PFSK-1 (cell line): ENCODE measurements around the gene SEC23IP.

Experiments
- FOXP2 ChIP-seq: optimal IDR thresholded peaks from 2 replicates; pipeline ENCODE3; 2011; ENCODE audit warnings: borderline replicate concordance, control low read depth, inconsistent platforms; ENCODE audit not compliant: insufficient read depth; ENCODE audit errors: extremely low read length, extremely low read depth
- POLR2AphosphoS5 ChIP-seq: IDR thresholded peaks from 2 replicates; pipeline ENCODE4 v1.6.1; 2012; ENCODE audit warnings: low read depth, mild to moderate bottlenecking, control low read depth, low read length, moderate library complexity
- SIN3A ChIP-seq: IDR thresholded peaks from 2 replicates; pipeline ENCODE4 v1.6.1; 2012; ENCODE audit warnings: mild to moderate bottlenecking, low read length, moderate library complexity, borderline replicate concordance; ENCODE audit not compliant: insufficient read depth
- TAF1 ChIP-seq: IDR thresholded peaks from 2 replicates; pipeline ENCODE4 v1.6.1; 2012; ENCODE audit warnings: low read length, control low read depth, borderline replicate concordance; ENCODE audit not compliant: insufficient read depth
- TF ChIP-seq, protein P1 (sequence below), 2 experiments: IDR thresholded peaks; 2 replicates each; pipeline versions ENCODE4 v1.6.1 to v1.8.0; 2011 to 2012; ENCODE audit warnings: low read depth in 2 of 2, low read length in 2 of 2, control low read depth in 1 of 2, inconsistent platforms in 1 of 2, mild to moderate bottlenecking in 1 of 2, moderate library complexity in 1 of 2; ENCODE audit not compliant: insufficient read depth in 1 of 2

The SEC23IP gene

DNA sequence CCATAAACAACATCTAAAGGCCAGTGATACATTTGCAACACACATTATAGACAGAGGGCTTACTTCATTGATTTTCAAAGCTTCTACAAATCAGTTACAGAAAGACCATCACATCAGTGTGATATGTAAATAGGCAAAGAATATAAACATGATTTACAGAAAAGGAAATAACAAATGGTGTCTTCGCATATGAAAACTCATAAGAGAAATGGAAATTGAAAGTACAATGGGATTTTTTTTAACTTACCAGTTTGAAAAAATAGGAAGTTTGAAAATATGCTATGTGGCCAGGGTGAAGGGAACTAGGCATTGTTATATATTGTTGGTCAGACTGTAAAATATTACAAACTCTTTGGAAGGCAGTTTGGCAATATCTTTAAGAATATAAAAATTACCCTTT, 27.3 kb downstream of the SEC23IP start:
- TF ChIP-seq, protein P1, sequence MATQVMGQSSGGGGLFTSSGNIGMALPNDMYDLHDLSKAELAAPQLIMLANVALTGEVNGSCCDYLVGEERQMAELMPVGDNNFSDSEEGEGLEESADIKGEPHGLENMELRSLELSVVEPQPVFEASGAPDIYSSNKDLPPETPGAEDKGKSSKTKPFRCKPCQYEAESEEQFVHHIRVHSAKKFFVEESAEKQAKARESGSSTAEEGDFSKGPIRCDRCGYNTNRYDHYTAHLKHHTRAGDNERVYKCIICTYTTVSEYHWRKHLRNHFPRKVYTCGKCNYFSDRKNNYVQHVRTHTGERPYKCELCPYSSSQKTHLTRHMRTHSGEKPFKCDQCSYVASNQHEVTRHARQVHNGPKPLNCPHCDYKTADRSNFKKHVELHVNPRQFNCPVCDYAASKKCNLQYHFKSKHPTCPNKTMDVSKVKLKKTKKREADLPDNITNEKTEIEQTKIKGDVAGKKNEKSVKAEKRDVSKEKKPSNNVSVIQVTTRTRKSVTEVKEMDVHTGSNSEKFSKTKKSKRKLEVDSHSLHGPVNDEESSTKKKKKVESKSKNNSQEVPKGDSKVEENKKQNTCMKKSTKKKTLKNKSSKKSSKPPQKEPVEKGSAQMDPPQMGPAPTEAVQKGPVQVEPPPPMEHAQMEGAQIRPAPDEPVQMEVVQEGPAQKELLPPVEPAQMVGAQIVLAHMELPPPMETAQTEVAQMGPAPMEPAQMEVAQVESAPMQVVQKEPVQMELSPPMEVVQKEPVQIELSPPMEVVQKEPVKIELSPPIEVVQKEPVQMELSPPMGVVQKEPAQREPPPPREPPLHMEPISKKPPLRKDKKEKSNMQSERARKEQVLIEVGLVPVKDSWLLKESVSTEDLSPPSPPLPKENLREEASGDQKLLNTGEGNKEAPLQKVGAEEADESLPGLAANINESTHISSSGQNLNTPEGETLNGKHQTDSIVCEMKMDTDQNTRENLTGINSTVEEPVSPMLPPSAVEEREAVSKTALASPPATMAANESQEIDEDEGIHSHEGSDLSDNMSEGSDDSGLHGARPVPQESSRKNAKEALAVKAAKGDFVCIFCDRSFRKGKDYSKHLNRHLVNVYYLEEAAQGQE (IDR thresholded peaks at IDR 0.05; ENCODE audit: insufficient read depth in 1 of 2, low read depth in 2 of 2, low read length in 2 of 2) = no peak
- TF ChIP-seq POLR2AphosphoS5 = no peak
- no peak for TF ChIP-seq TAF1
- no peak for TF ChIP-seq FOXP2
- TF ChIP-seq SIN3A = no peak

DNA sequence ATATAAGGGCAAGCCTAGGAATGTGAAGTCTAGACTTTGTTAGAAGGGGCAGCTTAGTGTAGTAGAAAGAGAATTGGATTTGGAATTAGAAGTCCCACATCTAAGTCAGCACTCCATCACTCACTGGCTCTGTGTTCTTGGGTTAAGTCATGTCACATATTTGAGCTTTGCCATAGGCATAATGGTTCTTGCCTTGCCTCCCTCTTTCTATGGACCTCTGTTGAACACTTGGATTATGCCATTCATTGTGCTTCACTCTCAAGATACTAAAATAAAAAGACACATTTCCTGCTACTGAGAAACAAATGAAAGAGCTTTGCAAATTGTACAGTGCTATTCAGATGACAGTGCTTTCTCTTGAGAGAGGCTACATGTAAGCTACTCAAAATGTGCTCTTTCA, 35.9 kb downstream of the SEC23IP start:
- TF ChIP-seq SIN3A = no peak
- TF ChIP-seq FOXP2 = no peak
- no peak for TF ChIP-seq POLR2AphosphoS5
- TF ChIP-seq, protein P1 (IDR thresholded peaks at IDR 0.05; ENCODE audit: insufficient read depth in 1 of 2, low read depth in 2 of 2, low read length in 2 of 2) = no peak
- no peak for TF ChIP-seq TAF1

DNA sequence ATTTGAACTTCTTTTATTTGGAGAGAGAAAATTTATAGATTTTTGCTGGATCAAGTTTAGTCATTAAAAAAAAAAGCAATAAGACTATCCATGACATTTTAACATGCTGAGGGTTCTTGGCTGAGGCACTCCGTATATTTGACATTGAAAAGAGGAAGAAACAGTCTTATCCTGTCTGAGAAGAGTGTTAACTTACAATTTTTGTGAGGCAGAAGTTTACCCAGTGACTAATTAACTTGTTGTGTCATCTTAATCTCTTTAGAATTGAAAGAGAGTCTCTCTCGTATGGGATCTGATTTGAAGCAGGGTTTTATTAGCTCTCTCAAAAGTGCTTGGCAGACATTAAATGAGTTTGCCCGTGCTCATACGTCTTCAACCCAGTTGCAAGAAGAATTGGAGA, 39.3 kb downstream of the SEC23IP start:
- TF ChIP-seq, protein P1 (IDR thresholded peaks at IDR 0.05; ENCODE audit: insufficient read depth in 1 of 2, low read depth in 2 of 2, low read length in 2 of 2) = no peak
- TF ChIP-seq POLR2AphosphoS5 = no peak
- TF ChIP-seq TAF1 = no peak
- no peak for TF ChIP-seq SIN3A
- no peak for TF ChIP-seq FOXP2

DNA sequence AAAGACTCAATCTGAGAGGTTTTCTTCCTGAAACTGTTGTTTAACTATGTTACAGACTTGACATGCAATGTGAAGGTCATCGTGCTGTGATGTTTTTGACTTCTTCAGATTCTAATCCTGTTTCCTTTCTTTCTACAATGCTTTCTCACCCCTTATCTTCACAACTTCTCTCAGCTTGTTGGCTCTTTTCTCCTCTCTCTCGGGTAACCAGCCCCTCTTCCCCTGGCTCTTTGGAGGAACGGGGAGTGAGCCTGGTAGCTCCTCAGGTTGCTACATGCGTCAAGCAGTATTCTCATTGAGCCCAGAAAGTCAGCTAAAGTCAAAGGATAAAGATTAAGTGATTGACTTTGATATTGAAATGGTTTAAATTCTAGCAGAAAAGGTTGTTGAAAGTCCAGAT, 40.1 kb downstream of the SEC23IP start:
- no peak for TF ChIP-seq POLR2AphosphoS5
- no peak for TF ChIP-seq SIN3A
- TF ChIP-seq TAF1 = no peak
- TF ChIP-seq, protein P1 (IDR thresholded peaks at IDR 0.05; ENCODE audit: insufficient read depth in 1 of 2, low read depth in 2 of 2, low read length in 2 of 2) = no peak
- TF ChIP-seq FOXP2 = no peak

DNA sequence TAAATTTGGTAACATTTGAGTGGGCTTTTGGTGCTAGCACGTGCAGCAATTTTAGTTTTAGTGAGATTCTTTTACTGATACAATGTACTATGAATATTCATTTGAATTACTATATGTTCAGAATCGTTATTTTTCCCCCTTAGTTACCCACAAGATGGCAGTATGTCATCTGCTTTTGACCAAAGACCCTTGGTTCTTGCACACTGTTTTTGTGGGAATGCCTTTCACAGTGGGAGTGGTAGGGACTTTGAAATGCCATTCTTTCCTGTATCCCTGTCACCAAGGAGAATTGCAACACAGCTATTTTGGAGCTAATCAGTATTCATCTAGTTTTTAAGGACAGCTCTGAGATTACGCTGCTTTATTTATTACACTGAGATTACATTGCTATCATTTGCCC, 40.6 kb downstream of the SEC23IP start:
- TF ChIP-seq TAF1 = no peak
- TF ChIP-seq, protein P1 (IDR thresholded peaks at IDR 0.05; ENCODE audit: insufficient read depth in 1 of 2, low read depth in 2 of 2, low read length in 2 of 2) = no peak
- TF ChIP-seq POLR2AphosphoS5 = no peak
- no peak for TF ChIP-seq SIN3A
- TF ChIP-seq FOXP2 = no peak
